NCI-H510A treated with DMSO at 0.1 percent for 48 hours (cell line): ENCODE results near the gene COMMD7.
"Not testable (repeated sequence)": the region's sequence is repeated elsewhere in the genome, so short reads cannot be mapped to it uniquely, and the experiment has no call there.

ENCODE experiments used
- DNase-seq: peaks from one replicate; lab custom pipeline; 2025; lab: John Stamatoyannopoulos, UW

COMMD7 gene

DNA sequence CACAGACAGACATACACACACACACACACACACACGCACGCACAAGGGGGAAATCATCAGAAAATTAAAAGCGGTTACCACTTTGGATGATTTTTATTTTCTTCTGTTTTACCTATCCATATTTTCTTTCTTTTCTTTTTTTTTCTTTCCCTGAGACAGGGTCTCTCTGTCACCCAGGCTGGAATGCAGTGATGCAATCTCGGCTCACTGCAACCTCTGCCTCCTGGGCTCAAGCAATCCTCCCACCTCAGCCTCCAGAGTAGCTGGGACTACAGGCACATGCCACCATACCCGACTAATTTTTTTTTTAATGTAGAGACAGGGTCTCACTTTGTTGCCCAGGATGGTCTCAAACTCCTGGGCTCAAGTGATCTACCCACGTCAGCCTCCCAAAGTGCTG, 14.8 kb downstream of the COMMD7 start:
- not testable (repeated sequence) for DNase-seq

DNA sequence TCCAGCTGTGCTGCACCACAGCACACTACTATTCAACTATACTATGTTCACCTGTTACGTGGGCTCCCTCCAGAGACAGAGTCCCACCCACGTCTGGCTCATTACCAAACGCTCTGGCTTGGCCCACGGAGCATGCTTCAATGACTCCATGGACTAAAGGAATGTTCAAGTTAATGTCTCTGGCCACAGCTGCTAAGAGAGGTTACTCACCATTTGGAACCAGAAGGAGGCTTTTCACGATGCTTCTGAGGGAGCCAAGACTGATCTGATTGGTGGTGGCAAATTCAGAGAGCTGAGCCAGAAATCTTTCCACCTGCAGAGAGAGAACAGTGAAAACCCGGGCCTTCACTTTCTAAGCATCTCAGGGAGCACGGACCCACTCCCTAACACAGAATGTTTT, 15.6 kb downstream of the COMMD7 start:
- DNase-seq = no peak

GRCh38 chr20:32718749-32719348, 24.4 kb downstream of the COMMD7 start:
- no peak for DNase-seq

- DNase-seq = no peak
These were observed 31.9 kb downstream of the COMMD7 start for GRCh38 chr20:32711346-32711745.

DNA sequence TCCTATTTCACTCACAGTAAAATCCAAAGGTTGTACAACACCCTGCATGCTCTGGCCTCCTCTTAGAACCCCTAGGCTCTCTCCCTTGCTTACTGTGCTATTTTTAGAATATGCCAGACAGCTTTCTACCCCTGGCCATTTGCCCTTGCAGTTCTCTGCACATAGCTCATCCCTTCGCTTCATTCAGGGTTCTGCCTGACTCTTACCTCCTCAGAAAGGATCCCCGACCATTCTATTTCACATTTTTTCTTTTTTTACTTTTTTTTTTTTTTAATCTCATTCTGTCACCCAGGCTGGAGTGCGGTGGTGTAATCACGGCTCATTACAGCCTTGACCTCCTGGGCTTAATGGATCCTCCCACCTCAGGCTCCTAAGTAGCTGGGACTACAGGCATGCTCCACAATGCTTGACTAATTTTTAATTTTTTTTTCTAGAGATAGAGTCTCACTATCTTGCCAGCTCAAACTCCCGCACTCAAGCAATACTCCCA, 33.6 kb downstream of the COMMD7 start:
- peak; percentile 41 for DNase-seq

DNA sequence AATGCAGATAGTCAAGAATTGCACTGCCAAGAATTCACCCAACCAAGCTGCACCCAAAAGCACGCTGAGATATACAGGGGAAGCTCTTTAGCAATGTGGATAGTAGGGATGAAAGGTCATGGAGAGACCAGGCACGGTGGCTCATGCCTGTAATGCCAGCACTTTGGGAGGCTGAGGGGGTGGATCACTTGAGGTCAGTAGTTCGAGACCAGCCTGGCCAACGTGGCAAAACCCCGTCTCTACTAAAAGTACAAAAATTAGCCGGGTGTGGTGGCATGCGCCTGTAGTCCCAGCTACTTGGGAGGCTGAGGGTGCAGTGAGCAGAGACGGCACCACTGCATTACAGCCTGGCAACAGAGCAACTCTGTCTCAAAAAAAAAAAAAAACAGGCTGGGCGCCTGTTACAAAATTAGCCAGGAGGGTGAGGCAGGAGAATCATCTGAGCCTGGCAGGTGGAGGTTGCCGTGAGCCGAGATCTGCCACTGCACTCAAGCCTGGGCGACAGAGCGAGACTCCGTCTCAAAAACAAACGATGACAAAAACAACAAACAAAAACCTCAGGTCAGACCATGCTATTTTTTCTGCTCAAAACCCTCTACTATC, 34.1 kb downstream of the COMMD7 start:
- DNase-seq = not testable (repeated sequence)

DNA sequence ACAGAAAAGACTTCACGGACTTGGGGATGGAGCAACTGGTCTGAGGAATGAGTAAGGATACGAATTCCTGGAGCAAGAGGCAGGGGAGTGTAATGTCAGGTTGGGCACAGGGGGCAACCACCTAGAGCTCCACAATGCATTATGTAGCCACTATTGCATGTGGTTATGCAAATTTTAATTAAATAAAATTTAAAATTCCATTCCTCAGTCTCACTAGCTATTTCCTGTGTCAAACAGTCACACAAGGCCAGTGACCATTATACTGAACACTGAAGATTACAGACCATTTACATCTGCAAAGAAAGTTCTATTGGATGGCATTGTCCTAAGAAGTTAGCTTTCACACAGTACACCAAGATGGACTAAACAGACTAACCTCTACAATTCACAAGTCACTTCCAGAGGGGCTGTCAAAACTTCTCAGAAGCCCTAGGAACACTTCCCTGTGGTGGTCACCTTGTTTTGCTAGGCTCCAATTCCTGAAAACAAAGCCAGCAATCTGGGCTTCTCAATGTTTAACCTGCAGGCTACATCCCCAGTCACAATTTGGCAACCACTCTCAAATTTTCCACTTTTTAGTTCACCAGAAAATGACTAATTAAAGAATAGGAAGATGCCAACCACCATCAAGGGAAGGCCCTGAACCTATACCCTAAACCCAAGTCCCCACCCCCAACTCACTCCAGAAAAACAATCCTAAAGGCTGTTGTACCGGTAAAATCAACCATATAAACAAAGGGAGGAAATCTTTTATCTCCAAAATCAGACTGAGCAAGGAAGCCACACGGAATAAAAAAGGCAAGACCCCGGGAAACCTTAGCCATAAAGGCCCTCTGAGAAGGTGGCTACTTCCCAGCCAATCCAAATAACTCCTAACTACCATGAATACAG, 35.3 kb downstream of the COMMD7 start:
- no peak for DNase-seq

DNA sequence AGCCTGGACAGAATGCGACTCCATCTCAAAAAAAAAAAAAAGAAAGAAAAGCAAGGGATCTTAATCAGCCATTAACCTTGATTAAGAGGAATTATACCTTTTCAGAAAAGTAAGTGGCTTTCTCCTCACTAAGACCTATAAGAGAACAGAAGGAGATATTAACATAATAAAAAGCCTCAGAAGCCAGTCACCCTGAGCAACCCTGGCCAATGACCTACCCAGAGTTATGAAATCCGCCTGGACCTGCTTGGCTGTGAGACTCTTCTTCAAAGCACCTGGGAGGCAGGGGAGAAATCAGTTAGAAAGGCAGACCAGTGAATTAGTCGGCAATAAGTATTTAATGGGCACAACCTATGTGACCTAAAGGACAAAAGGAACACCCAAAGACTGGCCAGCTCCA, 36.8 kb downstream of the COMMD7 start:
- DNase-seq = no peak

GRCh38 chr20:32702706-32703425, 40.4 kb downstream of the COMMD7 start:
- peak; percentile 81 for DNase-seq

DNA sequence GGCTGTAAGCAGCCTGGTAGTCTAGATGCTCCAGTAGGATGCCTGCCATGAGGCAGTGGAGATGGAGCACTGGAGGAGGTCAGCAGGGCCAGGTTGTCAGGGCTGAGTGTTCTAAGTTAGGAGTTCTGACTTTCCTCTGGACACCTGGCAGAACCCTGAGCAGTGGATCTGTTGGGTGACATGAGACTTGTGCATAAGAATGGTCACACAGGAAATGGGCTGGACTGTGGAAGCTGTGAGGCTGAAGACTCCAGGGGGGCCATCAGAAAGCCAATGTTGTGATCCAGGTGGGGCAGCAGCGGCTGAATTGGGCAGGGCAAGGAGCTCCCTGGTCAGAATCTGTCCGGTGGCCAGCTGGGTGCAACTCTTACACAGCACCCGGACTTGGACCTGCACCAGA, 45.7 kb downstream of the COMMD7 start:
- no peak for DNase-seq

- no peak for DNase-seq
These were observed 48.2 kb downstream of the COMMD7 start for GRCh38 chr20:32695089-32695488.

GRCh38 chr20:32688966-32689365, 54.3 kb downstream of the COMMD7 start:
- not testable (repeated sequence) for DNase-seq

DNA sequence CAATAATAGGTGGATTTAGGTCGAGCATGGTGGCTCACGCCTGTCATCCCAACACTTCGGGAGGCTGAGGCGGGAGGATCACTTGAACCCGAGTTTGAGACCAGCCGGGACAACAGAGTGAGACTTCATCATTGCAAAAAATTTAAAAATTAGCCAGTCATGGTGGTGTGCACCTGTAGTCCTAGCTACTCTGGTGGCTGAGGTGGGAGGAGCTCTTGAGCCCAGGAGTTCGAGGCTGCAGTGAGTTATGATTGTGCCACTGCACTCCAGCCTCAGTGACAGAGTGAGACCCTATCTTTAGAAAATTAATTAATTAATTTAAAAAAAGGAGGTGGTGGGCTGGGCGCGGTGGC, 56.1 kb downstream of the COMMD7 start:
- no peak for DNase-seq

DNA sequence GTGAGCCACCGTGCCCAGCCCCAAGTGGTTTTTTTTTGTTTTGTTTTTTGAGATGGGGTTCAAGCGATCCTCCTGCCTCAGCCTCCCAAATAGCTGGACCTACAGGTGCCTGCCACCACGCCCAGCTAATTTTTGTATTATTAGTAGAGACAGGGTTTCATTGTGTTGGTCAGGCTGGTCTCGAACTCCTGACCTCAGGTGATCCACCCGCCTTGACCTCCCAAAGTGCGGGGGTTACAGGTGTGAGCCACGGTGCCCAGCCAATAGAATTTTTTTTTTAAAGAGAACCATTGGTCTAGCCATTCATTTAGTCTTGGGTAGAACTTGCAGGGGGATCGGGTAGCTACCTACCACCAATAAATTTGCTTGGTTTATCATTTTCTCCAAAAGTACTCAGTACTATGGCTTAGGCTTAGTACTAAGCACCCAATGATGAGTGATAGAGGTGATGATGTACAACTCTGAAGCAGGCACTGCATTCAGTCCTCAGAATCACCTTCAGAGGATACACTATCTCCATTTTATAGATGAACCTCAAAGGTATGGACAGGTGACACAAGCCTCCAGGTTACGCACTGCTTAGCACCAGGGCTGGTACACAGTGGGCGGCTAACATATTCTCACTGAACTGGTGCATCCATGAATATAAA, 56.6 kb downstream of the COMMD7 start:
- no peak for DNase-seq

- peak; percentile 72 for DNase-seq
These were observed 57.4 kb downstream of the COMMD7 start for GRCh38 chr20:32685541-32686529.

GRCh38 chr20:32682508-32682987, 60.7 kb downstream of the COMMD7 start:
- DNase-seq = no peak

- peak; percentile 66 for DNase-seq
These were observed 61.8 kb downstream of the COMMD7 start for GRCh38 chr20:32681175-32682084.

DNA sequence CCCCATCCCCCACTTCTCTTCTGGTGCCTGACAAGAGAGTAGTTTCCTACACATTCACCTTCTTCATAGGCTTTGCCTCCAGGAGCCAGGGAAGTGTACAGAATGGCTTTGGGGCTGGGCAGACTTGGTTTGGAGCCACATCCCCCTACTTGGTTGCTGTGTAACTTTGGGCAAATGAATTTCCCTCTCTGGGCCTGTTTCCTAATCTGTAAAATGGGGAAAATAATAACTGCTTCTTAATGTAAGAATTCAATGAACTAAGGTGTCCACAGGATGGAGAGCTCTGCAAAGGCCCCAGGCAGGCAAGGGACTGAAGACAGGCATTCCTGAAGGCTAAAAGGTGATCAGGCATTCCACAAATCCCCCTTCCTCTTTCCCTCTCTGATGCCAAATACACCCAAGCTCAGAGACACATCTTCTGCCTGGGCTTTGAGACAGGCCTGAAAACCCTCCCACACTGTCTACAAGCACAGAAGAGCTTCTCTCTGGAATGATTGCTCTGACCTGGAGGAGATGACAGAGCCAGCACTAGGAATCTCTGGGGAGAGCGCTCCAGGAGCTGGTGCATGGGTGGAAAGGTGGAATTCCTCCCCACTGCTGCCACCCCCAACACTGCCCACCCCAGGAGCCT, 62.6 kb downstream of the COMMD7 start:
- no peak for DNase-seq

GRCh38 chr20:32678948-32679347, 64.3 kb downstream of the COMMD7 start:
- DNase-seq = no peak
